Endodermal cell (in vitro differentiated cells): ENCODE data around the gene OR1I1. TPM values are rescaled to one million over a fixed set of nuclear protein-coding genes. Genes with fewer than 3 reads are reported as not detected.

Experiments used
- DNase-seq: peaks from one replicate; pipeline ENCODE4 v3.0.0-alpha.2; 2017
- H3K27ac ChIP-seq: 2 replicates; pipeline ENCODE4 v1.5.1; 2013; ENCODE audit warnings: mild to moderate bottlenecking, low read depth, low read length, moderate library complexity
- H3K27me3 ChIP-seq: 2 replicates; pipeline ENCODE4 v1.6.1; 2013; ENCODE audit warnings: mild to moderate bottlenecking, low read length, moderate library complexity; ENCODE audit not compliant: insufficient read depth, control insufficient read depth, poor library complexity, severe bottlenecking
- H3K36me3 ChIP-seq: 2 replicates; pipeline ENCODE4 v1.7.0; 2013; ENCODE audit warnings: mild to moderate bottlenecking, low read length, moderate library complexity; ENCODE audit not compliant: control insufficient read depth, insufficient read depth
- H3K4me1 ChIP-seq: one replicate; pipeline ENCODE4 v1.7.0; 2013; ENCODE audit warnings: low read length; ENCODE audit not compliant: control insufficient read depth, insufficient read depth
- H3K4me3 ChIP-seq: 2 replicates; pipeline ENCODE4 v1.5.1; 2013; ENCODE audit warnings: mild to moderate bottlenecking, low read length, moderate library complexity
- H3K9ac ChIP-seq: 2 replicates; pipeline ENCODE4 v1.6.1; 2013; ENCODE audit warnings: mild to moderate bottlenecking, low read length, moderate library complexity; ENCODE audit not compliant: poor library complexity, severe bottlenecking; ENCODE audit errors: extremely low read depth
- H3K9me3 ChIP-seq: 2 replicates; pipeline ENCODE4 v1.6.1; 2013; ENCODE audit warnings: mild to moderate bottlenecking, low read length, moderate library complexity; ENCODE audit not compliant: control insufficient read depth
- H3K27ac Mint-ChIP-seq: 2 replicates; pipeline ENCODE4 v1.8.0; 2020; ENCODE audit warnings: mixed read lengths
- H3K27me3 Mint-ChIP-seq: 2 replicates; pipeline ENCODE4 v1.8.0; 2021; ENCODE audit warnings: mild to moderate bottlenecking, mixed read lengths; ENCODE audit not compliant: insufficient read depth
- H3K36me3 Mint-ChIP-seq: 2 replicates; pipeline ENCODE4 v1.8.0; 2020; ENCODE audit warnings: low read depth, mixed read lengths
- H3K4me1 Mint-ChIP-seq: 2 replicates; pipeline ENCODE4 v1.8.0; 2020; ENCODE audit warnings: mixed read lengths
- H3K4me3 Mint-ChIP-seq: 2 replicates; pipeline ENCODE4 v1.8.0; 2020; ENCODE audit warnings: mild to moderate bottlenecking, moderate library complexity, mixed read lengths
- H3K9me3 Mint-ChIP-seq: 2 replicates; pipeline ENCODE4 v1.8.0; 2020; ENCODE audit warnings: mild to moderate bottlenecking, mixed read lengths
- whole genome bisulfite sequencing, 2 experiments: methylation state at CpG; one replicate each; pipeline versions ENCODE4 v1.1.5 to v1.1.7; 2013; ENCODE audit warnings: missing lambda C conversion rate in 2 of 2, mixed read lengths in 1 of 2; ENCODE audit not compliant: insufficient coverage in 1 of 2, insufficient read length in 1 of 2; 5-methylcytosine and 5-hydroxymethylcytosine counted together
- total RNA-seq, 2 donors: library from RNA; stranded (reverse); fragmentation: NEBNext Ultra II Directional in 1 of 2; extraction: Animal tissue kit (Norgen Biotek cat#: 25700) in 1 of 2; gene quantifications; 2 replicates in 1 of 2; 3 replicates in 1 of 2; pipeline ENCODE4 v1.2.1, GENCODE V29; 2021
- TF ChIP-seq, protein P1 (sequence below): fragments of 200-600 bp; sonication (generic); conservative IDR thresholded peaks from 2 replicates; pipeline ENCODE4 v1.5.0; 2021; ENCODE audit warnings: antibody characterized with exemption, mild to moderate bottlenecking

Gene OR1I1
- total RNA-seq, 2 donors from 2014 or later: not detected

DNA sequence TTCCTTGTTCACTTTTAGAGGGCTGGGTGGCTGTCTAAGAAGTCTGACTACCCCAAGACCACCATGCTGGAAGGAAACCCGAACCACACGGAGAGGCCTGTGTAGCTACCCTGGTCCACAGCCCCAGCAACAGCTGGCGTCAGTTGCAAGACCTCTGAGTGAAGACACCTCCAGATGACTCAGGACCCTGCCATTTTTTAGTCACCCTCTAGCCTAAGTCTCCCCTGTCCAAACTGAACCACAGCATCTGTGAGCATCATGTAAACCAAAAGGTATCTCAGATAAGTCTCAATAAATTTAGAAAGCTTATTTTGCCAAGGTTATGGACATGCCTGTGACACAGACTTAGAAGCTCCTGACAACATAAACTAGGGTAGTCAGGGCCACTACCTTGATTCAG lies 23.0 kb downstream of the OR1I1 start:
- no peak overlapping the region for H3K4me3 ChIP-seq
- Mint-ChIP-seq H3K9me3 (peaks cover 17% of the 10 kb centered on the region), H3K27ac (no peak overlapping the region), H3K4me1 (peaks cover 10% of the 10 kb centered on the region), H3K36me3 (no peaks in the 10 kb centered on the region), H3K27me3 (peaks cover 8% of the 10 kb centered on the region), H3K4me3 (no peak overlapping the region)
- TF ChIP-seq, protein P1, sequence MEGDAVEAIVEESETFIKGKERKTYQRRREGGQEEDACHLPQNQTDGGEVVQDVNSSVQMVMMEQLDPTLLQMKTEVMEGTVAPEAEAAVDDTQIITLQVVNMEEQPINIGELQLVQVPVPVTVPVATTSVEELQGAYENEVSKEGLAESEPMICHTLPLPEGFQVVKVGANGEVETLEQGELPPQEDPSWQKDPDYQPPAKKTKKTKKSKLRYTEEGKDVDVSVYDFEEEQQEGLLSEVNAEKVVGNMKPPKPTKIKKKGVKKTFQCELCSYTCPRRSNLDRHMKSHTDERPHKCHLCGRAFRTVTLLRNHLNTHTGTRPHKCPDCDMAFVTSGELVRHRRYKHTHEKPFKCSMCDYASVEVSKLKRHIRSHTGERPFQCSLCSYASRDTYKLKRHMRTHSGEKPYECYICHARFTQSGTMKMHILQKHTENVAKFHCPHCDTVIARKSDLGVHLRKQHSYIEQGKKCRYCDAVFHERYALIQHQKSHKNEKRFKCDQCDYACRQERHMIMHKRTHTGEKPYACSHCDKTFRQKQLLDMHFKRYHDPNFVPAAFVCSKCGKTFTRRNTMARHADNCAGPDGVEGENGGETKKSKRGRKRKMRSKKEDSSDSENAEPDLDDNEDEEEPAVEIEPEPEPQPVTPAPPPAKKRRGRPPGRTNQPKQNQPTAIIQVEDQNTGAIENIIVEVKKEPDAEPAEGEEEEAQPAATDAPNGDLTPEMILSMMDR: no peak
- H3K27ac ChIP-seq: no peak overlapping the region
- 86 to 95% methylated on average over 3 of the region's 3 CpGs for WGBS, 2 experiments
- H3K9me3 ChIP-seq: no peaks in the 10 kb centered on the region
- no peaks in the 10 kb centered on the region for H3K4me1 ChIP-seq
- H3K36me3 ChIP-seq: no peaks in the 10 kb centered on the region
- no peaks in the 10 kb centered on the region for H3K27me3 ChIP-seq
- H3K9ac ChIP-seq: no peak overlapping the region
- no peak for DNase-seq

DNA sequence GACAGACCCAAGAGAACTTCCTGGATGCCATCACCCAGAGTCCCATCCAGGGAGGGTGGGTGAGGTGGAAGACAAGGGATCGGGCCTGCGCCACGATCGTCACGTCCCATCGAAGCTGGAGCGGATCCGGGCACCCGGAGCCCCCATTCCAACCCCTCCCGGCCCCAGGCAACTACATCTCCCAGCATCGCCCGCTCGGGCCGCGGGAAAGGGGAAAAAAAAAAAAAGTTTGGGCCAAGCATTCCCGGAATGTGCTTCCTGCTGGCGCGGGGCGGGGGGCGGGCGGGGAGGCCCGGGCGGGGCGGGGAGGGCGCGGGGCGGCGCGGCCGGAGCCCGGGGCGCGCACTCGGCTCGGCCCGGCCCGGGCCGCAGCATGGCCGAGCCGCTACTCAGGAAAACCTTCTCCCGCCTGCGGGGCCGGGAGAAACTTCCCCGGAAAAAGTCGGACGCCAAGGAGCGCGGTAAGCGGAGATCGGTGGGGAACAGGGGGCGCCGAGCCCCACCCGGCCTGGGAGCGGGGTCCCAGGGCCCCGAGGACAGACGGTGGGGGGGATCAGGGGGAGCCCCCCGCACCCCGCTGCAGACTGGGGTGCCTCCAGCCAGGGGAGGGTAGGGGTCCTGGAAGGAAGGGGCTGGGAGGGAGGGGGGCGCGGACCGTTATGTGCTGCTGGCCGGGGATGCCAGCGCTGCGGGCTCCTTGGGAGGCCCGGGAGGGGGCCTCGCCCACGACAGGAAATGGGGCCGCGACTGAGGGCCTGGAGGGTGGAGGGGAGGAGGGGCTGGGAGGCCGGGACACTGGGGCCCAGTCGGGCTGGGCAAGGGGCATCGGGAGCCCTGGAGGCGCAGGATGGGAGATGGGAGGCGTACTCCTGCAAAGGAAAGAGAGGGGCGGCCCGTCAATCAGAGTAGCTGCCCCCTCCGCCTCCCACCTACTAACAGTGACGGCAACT lies 25.3 kb downstream of the OR1I1 start, which contains the start of gene SYDE1:
Gene SYDE1, plus strand, starts transcription at position 341 of the 950 bp plus-strand sequence. Its CDS starts 33 bp downstream, at position 374.
- WGBS, 2 experiments: 0 to 1% methylated on average over 2 to 73 of the region's 78 CpGs

DNA sequence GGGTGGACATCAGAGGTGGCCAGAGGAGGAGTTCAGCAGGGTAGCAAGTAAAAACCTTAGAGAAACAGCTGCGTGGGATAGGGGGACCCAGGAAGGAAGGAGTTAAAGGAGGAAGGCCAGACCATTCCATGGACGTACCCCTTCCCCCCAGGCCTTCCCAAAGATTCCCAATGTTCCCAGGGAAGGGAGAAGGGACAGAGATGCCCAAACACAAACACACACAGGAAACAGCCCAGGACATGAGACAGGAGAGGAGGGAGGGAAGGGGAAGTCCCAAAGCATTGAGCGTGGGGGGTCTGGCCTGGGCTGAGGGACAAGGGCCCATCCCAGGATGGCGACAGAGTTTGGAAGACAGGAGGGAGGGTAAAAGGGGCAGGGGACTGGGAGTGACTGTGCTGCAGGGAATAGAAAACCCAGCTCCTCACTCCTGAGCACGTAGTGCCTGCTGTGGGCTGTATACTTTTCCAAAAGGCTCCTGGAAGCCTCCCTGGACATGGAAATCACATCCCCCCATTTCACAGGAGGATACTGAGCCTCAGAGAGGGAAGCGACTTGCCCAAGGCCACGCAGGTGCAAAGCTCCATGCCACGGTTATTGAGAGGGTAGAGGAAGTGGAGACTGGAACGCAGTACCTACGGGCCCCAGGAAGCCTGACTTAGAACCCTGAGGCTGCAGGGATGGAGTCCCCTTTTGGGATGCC lies 26.3 kb downstream of the OR1I1 start:
- H3K4me3 ChIP-seq: peak overlapping the region; percentile 87
- peaks cover 10% of the 10 kb centered on the region for H3K4me1 Mint-ChIP-seq
- H3K27ac ChIP-seq: no peak overlapping the region
- WGBS, 2 experiments: 62 to 71% methylated on average over 7 to 10 of the region's 10 CpGs
- peak overlapping the region; percentile 77 for H3K4me3 Mint-ChIP-seq
- peaks cover 25% of the 10 kb centered on the region for H3K36me3 ChIP-seq
- H3K27me3 Mint-ChIP-seq: peaks cover 5% of the 10 kb centered on the region
- H3K9me3 Mint-ChIP-seq: peaks cover 9% of the 10 kb centered on the region
- H3K27me3 ChIP-seq: no peaks in the 10 kb centered on the region
- no peaks in the 10 kb centered on the region for H3K9me3 ChIP-seq
- TF ChIP-seq, protein P1: no peak
- peaks cover 22% of the 10 kb centered on the region for H3K36me3 Mint-ChIP-seq
- DNase-seq: peak; percentile 62
- H3K9ac ChIP-seq: peak overlapping the region; percentile 89
- H3K4me1 ChIP-seq: no peaks in the 10 kb centered on the region
- peak overlapping the region; percentile 81 for H3K27ac Mint-ChIP-seq

More for the DNA sequence above, 25.3 kb downstream of the OR1I1 start, which contains the start of gene SYDE1:
- H3K27ac Mint-ChIP-seq: peak within 1 kb of the TSS; percentile 95
- H3K9me3 Mint-ChIP-seq: peaks cover 10% of the 10 kb centered on the region
- TF ChIP-seq, protein P1: no peak
- peak within 1 kb of the TSS; percentile 87 for H3K4me3 ChIP-seq
- no peaks in the 10 kb centered on the region for H3K27me3 ChIP-seq
- peaks cover 16% of the 10 kb centered on the region for H3K36me3 Mint-ChIP-seq
- no peaks in the 10 kb centered on the region for H3K4me1 ChIP-seq
- peak within 1 kb of the TSS; percentile 75 for H3K27ac ChIP-seq
- peak within 1 kb of the TSS; percentile 77 for H3K4me3 Mint-ChIP-seq
- H3K36me3 ChIP-seq: peaks cover 16% of the 10 kb centered on the region
- peak; percentile 91 for DNase-seq
- H3K9me3 ChIP-seq: no peaks in the 10 kb centered on the region
- H3K9ac ChIP-seq: peak within 1 kb of the TSS; percentile 89
- H3K27me3 Mint-ChIP-seq: peaks cover 5% of the 10 kb centered on the region
- H3K4me1 Mint-ChIP-seq: peaks cover 10% of the 10 kb centered on the region
